HepG2 (cell line): Measurements from ENCODE around the gene MTHFD1L. TPM values are rescaled to one million over a fixed set of nuclear protein-coding genes. Genes with fewer than 3 reads are reported as not detected.
A peak's percentile ranks its signal among the peaks of the same experiment; 100 is the strongest.

Source experiments
- ATF6 ChIP-seq: sonication (generic); formaldehyde crosslinking; conservative IDR thresholded peaks from 2 replicates; pipeline ENCODE4 v1.4.0; 2020; ENCODE audit warnings: missing genetic modification reagents
- KAT2B ChIP-seq: fragments of 150-350 bp; IDR thresholded peaks from 2 replicates; pipeline ENCODE4 v1.6.1; 2014; ENCODE audit warnings: low read depth, low read length, borderline replicate concordance
- NFE2 ChIP-seq: sonication (generic); formaldehyde crosslinking; IDR thresholded peaks from 2 replicates; pipeline ENCODE4 v1.4.0; 2020; ENCODE audit warnings: missing genetic modification reagents
- NR1H2 ChIP-seq: sonication (generic); formaldehyde crosslinking; IDR thresholded peaks from 2 replicates; pipeline ENCODE4 v1.8.1; 2022; ENCODE audit warnings: low read depth, missing genetic modification reagents, borderline replicate concordance
- POGZ ChIP-seq: sonication (generic); formaldehyde crosslinking; IDR thresholded peaks from 2 replicates; pipeline ENCODE4 v1.4.0; 2020; ENCODE audit warnings: mild to moderate bottlenecking, missing genetic modification reagents
- SALL2 ChIP-seq: sonication (generic); formaldehyde crosslinking; IDR thresholded peaks from 2 replicates; pipeline ENCODE4 v1.8.1; 2023; ENCODE audit warnings: mild to moderate bottlenecking, missing genetic modification reagents, inconsistent platforms
- SMAD3 ChIP-seq: sonication (generic); formaldehyde crosslinking; IDR thresholded peaks from 2 replicates; pipeline ENCODE4 v1.4.0; 2020; ENCODE audit warnings: missing genetic modification reagents
- SNRNP70 ChIP-seq: fragments of 200-400 bp; formaldehyde crosslinking; IDR thresholded peaks from 2 replicates; pipeline ENCODE4 v1.6.1; 2017; ENCODE audit warnings: mild to moderate bottlenecking, low read depth, low read length, moderate library complexity
- ZBTB38 ChIP-seq: sonication (generic); formaldehyde crosslinking; IDR thresholded peaks from 2 replicates; pipeline ENCODE4 v1.5.1; 2020; ENCODE audit warnings: mild to moderate bottlenecking, missing genetic modification reagents
- ZFY ChIP-seq: sonication (generic); formaldehyde crosslinking; IDR thresholded peaks from 2 replicates; pipeline ENCODE4 v1.4.0; 2020; ENCODE audit warnings: missing genetic modification reagents
- ZMYM2 ChIP-seq: sonication (generic); formaldehyde crosslinking; IDR thresholded peaks from 2 replicates; pipeline ENCODE4 v1.8.0; 2022; ENCODE audit warnings: mild to moderate bottlenecking, missing genetic modification reagents
- ZNF296 ChIP-seq: sonication (generic); formaldehyde crosslinking; conservative IDR thresholded peaks from 2 replicates; pipeline ENCODE4 v1.5.0; 2020; ENCODE audit warnings: mild to moderate bottlenecking, missing genetic modification reagents
- polyA plus RNA-seq, 8 experiments: library from polyadenylated mRNA; depleted of rRNA in 3 of 8; stranded (reverse) in 7 of 8; unstranded in 1 of 8; fragments of >200 nt; fragmentation: Illumina TruSeq in 4 of 8; extraction: Trizol in 4 of 8; gene quantifications; 2 replicates each; pipeline versions ENCODE4 v1.2.1 to v1.2.3, GENCODE V29; 2011 to 2016; ENCODE audit warnings: low read depth in 4 of 8, missing spikeins in 1 of 8, mixed read lengths in 1 of 8; ENCODE audit not compliant: insufficient read depth in 1 of 8
- total RNA-seq, 5 experiments: library from RNA; depleted of rRNA; stranded (reverse); fragments of >200 nt; fragmentation: Illumina TruSeq; extraction: Trizol; gene quantifications; 2 replicates each; pipeline ENCODE4 v1.2.3, GENCODE V29; 2016; ENCODE audit warnings: low read depth in 1 of 5

Gene MTHFD1L
- total and polyA plus RNA-seq, 2 of the 13 experiments (the other 11 are each of a cell fraction or from before 2014, with no cell fraction given): 24.0 to 39.6 TPM

GRCh38 chr6:151067684-151068596 lies 202.4 kb downstream of the MTHFD1L start (continued):
- TF ChIP-seq POGZ (CRISPR knock-in tag) (peak; percentile 48; the same call in 1 of the 2 replicates), ZNF296 (no peak), NR1H2 (CRISPR knock-in tag) (no peak), SALL2 (CRISPR knock-in tag) (no peak), SMAD3 (CRISPR knock-in tag) (peak; percentile 44; the same call in 1 of the 2 replicates), SNRNP70 (no peak), ZFY (CRISPR knock-in tag) (no peak), KAT2B (no peak), ATF6 (no peak), ZMYM2 (peak; percentile 11; the same call in 1 of the 2 replicates), ZBTB38 (CRISPR knock-in tag) (no peak; the same call in 1 of the 2 replicates), NFE2 (CRISPR knock-in tag) (no peak)
